ENCODE measurements around the gene PAX6.

GRCh38 chr11:31826536-31827438, 15.7 kb upstream of the PAX6 start:
- no peak for TF ChIP-seq EZH2 (IDR thresholded peaks at IDR 0.05; ENCODE audit: low read length, unreplicated experiment)
- TF ChIP-seq CTCF (conservative IDR thresholded peaks at IDR 0.05; ENCODE audit: low read depth, low read length), result no peak
- no peak for TF ChIP-seq EZH2phosphoT487 (IDR thresholded peaks at IDR 0.05; ENCODE audit: borderline replicate concordance, low read length)
